ENCODE results near the gene FASN. TPM values are rescaled to one million over a fixed set of nuclear protein-coding genes. Genes with fewer than 3 reads are reported as not detected.

Gene FASN
- total and polyA plus RNA-seq, 2 of the 13 experiments (the other 11 are each of a cell fraction or from before 2014, with no cell fraction given), result 51.7 to 101 TPM

GRCh38 chr17:82098939-82099763 is 1.1 kb upstream of the FASN start (continued):
- TF ChIP-seq GMEB2 (CRISPR knock-in tag; IDR thresholded peaks at IDR 0.05; ENCODE audit: low read depth), result no peak
- no peak; the same call in 1 of the 2 replicates for TF ChIP-seq STAT6 (CRISPR knock-in tag; IDR thresholded peaks at IDR 0.05; ENCODE audit: borderline replicate concordance)
- TF ChIP-seq MBD4 (IDR thresholded peaks at IDR 0.05; ENCODE audit: borderline replicate concordance, low read length), result no peak
- TF ChIP-seq REST (IDR thresholded peaks at IDR 0.05; ENCODE audit: borderline replicate concordance in 1 of 2, low read depth in 1 of 2, low read length in 2 of 2), result no peak; a peak in 1 of 4 replicates
- no peak for TF ChIP-seq SIX4 (CRISPR knock-in tag; IDR thresholded peaks at IDR 0.05)
- TF ChIP-seq ZNF101 (CRISPR knock-in tag; IDR thresholded peaks at IDR 0.05; ENCODE audit: borderline replicate concordance, low read depth), result no peak
- peak; percentile 74; the same call in 1 of the 2 replicates for TF ChIP-seq ZNF280B (CRISPR knock-in tag; IDR thresholded peaks at IDR 0.05; ENCODE audit: borderline replicate concordance)
- no peak for TF ChIP-seq USF2 (IDR thresholded peaks at IDR 0.05; ENCODE audit: low read depth, low read length)
- no peak for TF ChIP-seq USF2 (CRISPR knock-in tag; IDR thresholded peaks at IDR 0.05; ENCODE audit: borderline replicate concordance)
- no peak for TF ChIP-seq ZNF773 (CRISPR knock-in tag; IDR thresholded peaks at IDR 0.05; ENCODE audit: borderline replicate concordance)
- no peak for TF ChIP-seq ZUFSP (CRISPR knock-in tag; IDR thresholded peaks at IDR 0.05; ENCODE audit: borderline replicate concordance)
- TF ChIP-seq ZNF616 (CRISPR knock-in tag; IDR thresholded peaks at IDR 0.05; ENCODE audit: low read depth), result no peak
- TF ChIP-seq ISX (CRISPR knock-in tag; conservative IDR thresholded peaks at IDR 0.05), result no peak

Data from HepG2 (cell line).